HUES48 (cell line): Measurements from ENCODE around the gene TP53TG5.

Experiments used
- H3K27ac ChIP-seq: one replicate; pipeline ENCODE4 v1.7.0; 2013; ENCODE audit warnings: low read depth, low read length, inconsistent platforms
- H3K27me3 ChIP-seq: 2 replicates; pipeline ENCODE4 v1.6.1; 2013; ENCODE audit warnings: mild to moderate bottlenecking, low read length; ENCODE audit not compliant: control insufficient read depth, insufficient read depth
- H3K36me3 ChIP-seq: 2 replicates; pipeline ENCODE4 v1.6.1; 2013; ENCODE audit warnings: low read length; ENCODE audit not compliant: control insufficient read depth, insufficient read depth
- H3K4me1 ChIP-seq: 2 replicates; pipeline ENCODE4 v1.6.1; 2013; ENCODE audit warnings: mild to moderate bottlenecking, low read length; ENCODE audit not compliant: control insufficient read depth, insufficient read depth
- H3K4me3 ChIP-seq: 2 replicates; pipeline ENCODE4 v1.5.1; 2013; ENCODE audit warnings: mild to moderate bottlenecking, low read depth, low read length
- H3K9ac ChIP-seq: 2 replicates; pipeline ENCODE4 v1.6.1; 2013; ENCODE audit warnings: mild to moderate bottlenecking, low read depth, low read length, moderate library complexity
- H3K9me3 ChIP-seq: 2 replicates; pipeline ENCODE4 v1.6.1; 2013; ENCODE audit warnings: low read length; ENCODE audit not compliant: control insufficient read depth, insufficient read depth

Gene TP53TG5

DNA sequence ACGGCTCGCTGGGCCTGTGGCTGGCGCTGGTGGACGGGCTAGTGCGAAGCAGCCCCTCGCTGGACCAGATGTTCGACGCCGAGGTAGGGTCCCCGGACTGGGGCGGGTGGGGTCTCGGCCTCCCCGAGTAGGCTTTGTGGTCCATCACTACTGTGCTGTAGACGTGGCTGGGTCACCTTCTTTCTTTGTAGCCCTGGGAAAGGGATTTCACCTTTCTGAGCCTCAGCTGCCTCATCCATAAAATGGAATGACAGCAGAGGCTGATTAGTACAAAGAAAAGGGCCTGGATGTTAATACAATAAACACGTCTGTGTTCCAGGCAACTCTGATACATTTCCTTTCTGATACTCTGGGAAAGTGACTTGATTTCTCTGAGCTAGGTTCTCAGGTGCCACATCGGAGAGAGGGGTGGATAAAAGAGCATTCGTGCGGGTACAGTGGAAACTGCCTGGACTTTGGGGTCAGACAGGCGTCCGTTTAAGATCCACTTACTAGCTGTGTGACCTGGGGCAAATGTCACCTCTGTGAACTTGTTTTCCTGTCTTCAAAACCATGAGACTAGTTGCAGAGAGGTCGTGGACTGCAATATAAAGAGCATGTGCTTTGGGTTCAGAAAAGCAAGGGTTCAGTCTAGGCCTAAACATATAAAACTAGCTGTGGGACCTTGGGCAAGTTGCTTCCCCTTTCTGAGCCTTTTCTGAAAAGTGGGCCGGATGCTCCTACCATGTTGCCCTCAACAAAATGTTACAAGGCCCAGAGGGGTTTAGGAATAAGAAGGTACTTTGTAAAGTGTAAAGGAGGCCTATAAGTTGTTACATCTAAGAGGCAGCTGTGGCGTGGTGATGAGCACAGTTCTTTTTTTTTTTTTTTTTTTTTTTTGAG is 14.3 kb downstream of the TP53TG5 start:
- H3K9ac ChIP-seq: 0 out of 2 replicates have a peak overlapping the region, but pooled peaks have one; percentile 8
- no peaks in the 10 kb centered on the region for H3K27me3 ChIP-seq
- H3K27ac ChIP-seq: peak overlapping the region; percentile 95
- H3K9me3 ChIP-seq: no peaks in the 10 kb centered on the region
- peaks cover 31% of the 10 kb centered on the region for H3K36me3 ChIP-seq
- H3K4me3 ChIP-seq: peak overlapping the region; percentile 89
- H3K4me1 ChIP-seq: 0 out of 2 replicates have a peak, but pooled peaks cover 2% of the 10 kb centered on the region

GRCh38 chr20:45362804-45363610 is 15.1 kb downstream of the TP53TG5 start, which contains the start of gene SYS1:
SYS1 (plus strand) TSS chr20:45363156; CDS start chr20:45363532, 376 bp downstream.
- H3K9me3 ChIP-seq: no peaks in the 10 kb centered on the region
- H3K4me3 ChIP-seq: peak within 1 kb of the TSS; percentile 89
- peak within 1 kb of the TSS; percentile 95 for H3K27ac ChIP-seq
- H3K4me1 ChIP-seq: peaks cover 10% of the 10 kb centered on the region
- H3K9ac ChIP-seq: peak within 1 kb of the TSS; percentile 68
- H3K27me3 ChIP-seq: no peaks in the 10 kb centered on the region
- peaks cover 27% of the 10 kb centered on the region for H3K36me3 ChIP-seq

GRCh38 chr20:45361793-45362192 is 16.3 kb downstream of the TP53TG5 start:
- Histone ChIP-seq H3K9me3 (no peaks in the 10 kb centered on the region), H3K36me3 (peaks cover 15% of the 10 kb centered on the region), H3K27me3 (no peaks in the 10 kb centered on the region), H3K27ac (no peak overlapping the region), H3K9ac (no peak overlapping the region), H3K4me3 (no peak overlapping the region), H3K4me1 (peaks cover 13% of the 10 kb centered on the region)

- Histone ChIP-seq H3K36me3 (no peaks in the 10 kb centered on the region), H3K9me3 (no peaks in the 10 kb centered on the region), H3K4me3 (no peak overlapping the region), H3K9ac (no peak overlapping the region), H3K27ac (no peak overlapping the region), H3K27me3 (no peaks in the 10 kb centered on the region), H3K4me1 (peaks cover 13% of the 10 kb centered on the region)
Measured at GRCh38 chr20:45359406-45360148, 18.5 kb downstream of the TP53TG5 start.

DNA sequence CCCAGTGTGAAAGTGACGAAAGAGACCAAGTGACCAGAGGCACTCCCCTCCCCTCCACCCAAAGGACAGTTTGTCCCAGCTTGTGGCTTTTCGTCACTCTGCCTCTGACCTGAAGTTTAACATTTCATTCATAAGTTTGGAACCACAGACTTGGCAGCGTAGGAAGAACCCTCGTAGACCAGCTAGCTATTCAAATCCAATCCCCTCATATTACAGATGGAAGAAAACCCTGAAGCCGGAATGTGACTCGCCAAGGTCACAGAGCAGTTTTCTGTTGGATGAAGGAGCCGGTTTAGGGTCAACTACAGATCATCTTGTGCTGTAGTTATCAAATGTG is 19.1 kb downstream of the TP53TG5 start:
- no peak overlapping the region for H3K4me3 ChIP-seq
- no peak overlapping the region for H3K27ac ChIP-seq
- no peaks in the 10 kb centered on the region for H3K36me3 ChIP-seq
- no peaks in the 10 kb centered on the region for H3K9me3 ChIP-seq
- H3K9ac ChIP-seq: no peak overlapping the region
- H3K27me3 ChIP-seq: no peaks in the 10 kb centered on the region
- H3K4me1 ChIP-seq: peaks cover 14% of the 10 kb centered on the region

DNA sequence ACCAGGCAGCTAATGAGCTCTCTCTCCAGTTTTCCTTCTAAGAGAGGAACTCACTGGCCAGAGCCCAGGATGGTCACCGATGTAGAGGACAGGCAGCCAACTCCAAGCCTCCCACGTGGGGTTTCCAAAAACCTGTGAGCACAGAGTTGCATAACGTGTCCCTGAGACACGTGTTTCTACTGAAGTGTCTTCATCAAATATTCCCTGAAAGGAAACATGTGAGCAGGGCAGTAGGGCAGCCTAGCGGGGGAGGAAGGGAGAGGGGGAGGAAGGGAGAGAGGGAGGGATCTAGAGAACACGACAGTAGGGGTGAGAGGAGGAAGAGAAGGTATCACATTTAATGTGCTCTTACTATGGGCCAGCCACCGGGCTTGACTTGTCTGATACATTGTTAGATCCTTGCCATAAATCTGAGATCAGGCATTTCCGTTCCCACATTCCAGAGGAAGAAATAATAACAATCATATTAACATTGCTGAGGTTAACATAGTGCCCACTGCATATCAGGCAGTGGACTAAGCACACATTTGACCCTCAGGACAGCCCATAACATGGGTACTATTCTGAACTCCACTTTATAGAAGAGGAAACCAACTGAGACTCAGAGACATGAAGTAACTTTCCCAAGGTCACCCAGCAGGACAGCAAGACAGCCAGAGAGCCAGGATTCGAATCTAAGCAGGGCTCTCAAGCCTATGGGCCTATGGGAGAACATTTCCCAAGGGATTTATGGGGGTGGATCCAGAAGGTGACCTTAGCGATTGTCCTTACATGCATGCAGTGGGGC is 19.6 kb downstream of the TP53TG5 start:
- no peaks in the 10 kb centered on the region for H3K9me3 ChIP-seq
- no peaks in the 10 kb centered on the region for H3K36me3 ChIP-seq
- H3K4me3 ChIP-seq: no peak overlapping the region
- H3K4me1 ChIP-seq: peaks cover 19% of the 10 kb centered on the region
- H3K27me3 ChIP-seq: no peaks in the 10 kb centered on the region
- no peak overlapping the region for H3K9ac ChIP-seq
- H3K27ac ChIP-seq: no peak overlapping the region

- peaks cover 17% of the 10 kb centered on the region for H3K4me1 ChIP-seq
- H3K4me3 ChIP-seq: no peak overlapping the region
- H3K27ac ChIP-seq: peak overlapping the region; percentile 5
- no peak overlapping the region for H3K9ac ChIP-seq
- no peaks in the 10 kb centered on the region for H3K36me3 ChIP-seq
- H3K9me3 ChIP-seq: no peaks in the 10 kb centered on the region
- no peaks in the 10 kb centered on the region for H3K27me3 ChIP-seq
Measured at GRCh38 chr20:45355209-45356084, 22.7 kb downstream of the TP53TG5 start.

- no peak overlapping the region for H3K27ac ChIP-seq
- H3K4me1 ChIP-seq: peaks cover 17% of the 10 kb centered on the region
Measured at GRCh38 chr20:45354423-45355208, 23.5 kb downstream of the TP53TG5 start.

GRCh38 chr20:45353746-45354145 is 24.4 kb downstream of the TP53TG5 start:
- no peak overlapping the region for H3K9ac ChIP-seq
- no peaks in the 10 kb centered on the region for H3K36me3 ChIP-seq
- peaks cover 18% of the 10 kb centered on the region for H3K4me1 ChIP-seq
- H3K4me3 ChIP-seq: no peak overlapping the region
- no peaks in the 10 kb centered on the region for H3K9me3 ChIP-seq
- no peak overlapping the region for H3K27ac ChIP-seq
- H3K27me3 ChIP-seq: no peaks in the 10 kb centered on the region

More at GRCh38 chr20:45354423-45355208, 23.5 kb downstream of the TP53TG5 start:
- Histone ChIP-seq H3K4me3 (no peak overlapping the region), H3K36me3 (no peaks in the 10 kb centered on the region), H3K9me3 (no peaks in the 10 kb centered on the region), H3K27me3 (no peaks in the 10 kb centered on the region), H3K9ac (no peak overlapping the region)
